ENCODE results near the gene MRPL24. TPM values are rescaled to one million over a fixed set of nuclear protein-coding genes. Genes with fewer than 3 reads are reported as not detected.

Gene MRPL24
- total and polyA plus RNA-seq, 2 of the 13 experiments (the other 11 are each of a cell fraction or from before 2014, with no cell fraction given) = 38.1 to 42.9 TPM

DNA sequence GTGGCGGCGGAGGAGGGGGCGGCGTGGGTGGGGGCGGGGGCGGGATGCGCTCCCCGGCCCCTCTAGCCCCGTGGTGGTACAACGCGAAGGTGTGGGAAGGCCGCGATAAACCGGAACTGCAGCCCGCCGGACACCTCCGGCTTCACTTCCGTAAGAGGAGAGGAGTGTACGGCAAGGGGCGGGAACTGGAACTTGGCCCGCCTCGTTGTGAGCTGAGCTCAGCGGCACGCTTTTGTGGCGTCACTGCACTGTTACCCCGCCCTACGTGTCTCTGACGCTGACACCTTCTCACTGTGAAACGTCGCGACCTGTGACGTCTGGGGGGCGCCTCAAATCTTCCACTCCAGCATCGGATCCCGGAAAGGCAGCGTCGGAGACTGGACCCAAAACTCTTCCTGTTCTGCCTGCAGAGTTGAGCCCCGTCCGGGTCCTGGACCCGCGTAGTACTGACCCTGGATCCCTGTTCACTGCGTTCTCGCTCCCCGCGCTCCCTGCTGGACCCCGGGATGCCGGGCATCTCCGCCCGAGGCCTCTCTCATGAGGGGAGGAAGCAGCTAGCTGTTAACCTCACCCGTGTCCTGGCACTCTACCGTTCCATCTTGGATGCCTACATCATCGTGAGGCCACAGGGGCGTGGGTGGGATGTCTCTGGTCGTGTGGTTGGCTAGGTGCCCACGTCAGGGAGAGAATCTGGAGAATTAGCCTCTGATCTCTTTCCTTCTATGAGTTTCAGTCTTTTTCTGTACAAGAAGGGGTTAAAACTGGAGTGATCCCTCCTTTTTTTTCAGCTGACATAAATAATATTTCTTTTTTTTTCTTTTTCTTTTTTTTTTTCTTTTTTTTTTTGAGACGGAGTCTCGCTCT lies 12.1 kb downstream of the MRPL24 start, which contains the start of gene ISG20L2 (continued):
- TF ChIP-seq PHF5A (CRISPR knock-in tag; IDR thresholded peaks at IDR 0.05; ENCODE audit: low read depth, unreplicated experiment) (no peak), ZNF883 (CRISPR knock-in tag; IDR thresholded peaks at IDR 0.05; ENCODE audit: not compliant biosample characterization) (no peak), TCF7L2 (IDR thresholded peaks at IDR 0.05; ENCODE audit: low read depth, low read length) (no peak), CREB3 (CRISPR knock-in tag; IDR thresholded peaks at IDR 0.05) (0 out of 2 replicates have a peak, but pooled peaks have one; percentile 16), MAZ (IDR thresholded peaks at IDR 0.05; ENCODE audit: borderline replicate concordance, low read depth, low read length) (no peak), MAZ (CRISPR knock-in tag; IDR thresholded peaks at IDR 0.05; ENCODE audit: low read depth) (peak; percentile 43; the same call in 1 of the 2 replicates), ATF7 (IDR thresholded peaks at IDR 0.05) (no peak), ATF7 (CRISPR knock-in tag; IDR thresholded peaks at IDR 0.05) (peak; percentile 18; the same call in 1 of the 2 replicates), ZNF441 (CRISPR knock-in tag; IDR thresholded peaks at IDR 0.05; ENCODE audit: borderline replicate concordance) (no peak), ZBTB21 (CRISPR knock-in tag; IDR thresholded peaks at IDR 0.05) (peak; percentile 100)
- TF ChIP-seq, protein P1, sequence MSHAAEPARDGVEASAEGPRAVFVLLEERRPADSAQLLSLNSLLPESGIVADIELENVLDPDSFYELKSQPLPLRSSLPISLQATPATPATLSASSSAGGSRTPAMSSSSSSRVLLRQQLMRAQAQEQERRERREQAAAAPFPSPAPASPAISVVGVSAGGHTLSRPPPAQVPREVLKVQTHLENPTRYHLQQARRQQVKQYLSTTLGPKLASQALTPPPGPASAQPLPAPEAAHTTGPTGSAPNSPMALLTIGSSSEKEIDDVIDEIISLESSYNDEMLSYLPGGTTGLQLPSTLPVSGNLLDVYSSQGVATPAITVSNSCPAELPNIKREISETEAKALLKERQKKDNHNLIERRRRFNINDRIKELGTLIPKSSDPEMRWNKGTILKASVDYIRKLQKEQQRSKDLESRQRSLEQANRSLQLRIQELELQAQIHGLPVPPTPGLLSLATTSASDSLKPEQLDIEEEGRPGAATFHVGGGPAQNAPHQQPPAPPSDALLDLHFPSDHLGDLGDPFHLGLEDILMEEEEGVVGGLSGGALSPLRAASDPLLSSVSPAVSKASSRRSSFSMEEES (CRISPR knock-in tag; IDR thresholded peaks at IDR 0.05) = no peak
- TF ChIP-seq, protein P2, sequence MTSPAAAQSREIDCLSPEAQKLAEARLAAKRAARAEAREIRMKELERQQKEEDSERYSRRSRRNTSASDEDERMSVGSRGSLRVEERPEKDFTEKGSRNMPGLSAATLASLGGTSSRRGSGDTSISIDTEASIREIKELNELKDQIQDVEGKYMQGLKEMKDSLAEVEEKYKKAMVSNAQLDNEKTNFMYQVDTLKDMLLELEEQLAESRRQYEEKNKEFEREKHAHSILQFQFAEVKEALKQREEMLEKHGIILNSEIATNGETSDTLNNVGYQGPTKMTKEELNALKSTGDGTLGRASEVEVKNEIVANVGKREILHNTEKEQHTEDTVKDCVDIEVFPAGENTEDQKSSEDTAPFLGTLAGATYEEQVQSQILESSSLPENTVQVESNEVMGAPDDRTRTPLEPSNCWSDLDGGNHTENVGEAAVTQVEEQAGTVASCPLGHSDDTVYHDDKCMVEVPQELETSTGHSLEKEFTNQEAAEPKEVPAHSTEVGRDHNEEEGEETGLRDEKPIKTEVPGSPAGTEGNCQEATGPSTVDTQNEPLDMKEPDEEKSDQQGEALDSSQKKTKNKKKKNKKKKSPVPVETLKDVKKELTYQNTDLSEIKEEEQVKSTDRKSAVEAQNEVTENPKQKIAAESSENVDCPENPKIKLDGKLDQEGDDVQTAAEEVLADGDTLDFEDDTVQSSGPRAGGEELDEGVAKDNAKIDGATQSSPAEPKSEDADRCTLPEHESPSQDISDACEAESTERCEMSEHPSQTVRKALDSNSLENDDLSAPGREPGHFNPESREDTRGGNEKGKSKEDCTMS (CRISPR knock-in tag; conservative IDR thresholded peaks at IDR 0.05) = no peak
- TF ChIP-seq, protein P3, sequence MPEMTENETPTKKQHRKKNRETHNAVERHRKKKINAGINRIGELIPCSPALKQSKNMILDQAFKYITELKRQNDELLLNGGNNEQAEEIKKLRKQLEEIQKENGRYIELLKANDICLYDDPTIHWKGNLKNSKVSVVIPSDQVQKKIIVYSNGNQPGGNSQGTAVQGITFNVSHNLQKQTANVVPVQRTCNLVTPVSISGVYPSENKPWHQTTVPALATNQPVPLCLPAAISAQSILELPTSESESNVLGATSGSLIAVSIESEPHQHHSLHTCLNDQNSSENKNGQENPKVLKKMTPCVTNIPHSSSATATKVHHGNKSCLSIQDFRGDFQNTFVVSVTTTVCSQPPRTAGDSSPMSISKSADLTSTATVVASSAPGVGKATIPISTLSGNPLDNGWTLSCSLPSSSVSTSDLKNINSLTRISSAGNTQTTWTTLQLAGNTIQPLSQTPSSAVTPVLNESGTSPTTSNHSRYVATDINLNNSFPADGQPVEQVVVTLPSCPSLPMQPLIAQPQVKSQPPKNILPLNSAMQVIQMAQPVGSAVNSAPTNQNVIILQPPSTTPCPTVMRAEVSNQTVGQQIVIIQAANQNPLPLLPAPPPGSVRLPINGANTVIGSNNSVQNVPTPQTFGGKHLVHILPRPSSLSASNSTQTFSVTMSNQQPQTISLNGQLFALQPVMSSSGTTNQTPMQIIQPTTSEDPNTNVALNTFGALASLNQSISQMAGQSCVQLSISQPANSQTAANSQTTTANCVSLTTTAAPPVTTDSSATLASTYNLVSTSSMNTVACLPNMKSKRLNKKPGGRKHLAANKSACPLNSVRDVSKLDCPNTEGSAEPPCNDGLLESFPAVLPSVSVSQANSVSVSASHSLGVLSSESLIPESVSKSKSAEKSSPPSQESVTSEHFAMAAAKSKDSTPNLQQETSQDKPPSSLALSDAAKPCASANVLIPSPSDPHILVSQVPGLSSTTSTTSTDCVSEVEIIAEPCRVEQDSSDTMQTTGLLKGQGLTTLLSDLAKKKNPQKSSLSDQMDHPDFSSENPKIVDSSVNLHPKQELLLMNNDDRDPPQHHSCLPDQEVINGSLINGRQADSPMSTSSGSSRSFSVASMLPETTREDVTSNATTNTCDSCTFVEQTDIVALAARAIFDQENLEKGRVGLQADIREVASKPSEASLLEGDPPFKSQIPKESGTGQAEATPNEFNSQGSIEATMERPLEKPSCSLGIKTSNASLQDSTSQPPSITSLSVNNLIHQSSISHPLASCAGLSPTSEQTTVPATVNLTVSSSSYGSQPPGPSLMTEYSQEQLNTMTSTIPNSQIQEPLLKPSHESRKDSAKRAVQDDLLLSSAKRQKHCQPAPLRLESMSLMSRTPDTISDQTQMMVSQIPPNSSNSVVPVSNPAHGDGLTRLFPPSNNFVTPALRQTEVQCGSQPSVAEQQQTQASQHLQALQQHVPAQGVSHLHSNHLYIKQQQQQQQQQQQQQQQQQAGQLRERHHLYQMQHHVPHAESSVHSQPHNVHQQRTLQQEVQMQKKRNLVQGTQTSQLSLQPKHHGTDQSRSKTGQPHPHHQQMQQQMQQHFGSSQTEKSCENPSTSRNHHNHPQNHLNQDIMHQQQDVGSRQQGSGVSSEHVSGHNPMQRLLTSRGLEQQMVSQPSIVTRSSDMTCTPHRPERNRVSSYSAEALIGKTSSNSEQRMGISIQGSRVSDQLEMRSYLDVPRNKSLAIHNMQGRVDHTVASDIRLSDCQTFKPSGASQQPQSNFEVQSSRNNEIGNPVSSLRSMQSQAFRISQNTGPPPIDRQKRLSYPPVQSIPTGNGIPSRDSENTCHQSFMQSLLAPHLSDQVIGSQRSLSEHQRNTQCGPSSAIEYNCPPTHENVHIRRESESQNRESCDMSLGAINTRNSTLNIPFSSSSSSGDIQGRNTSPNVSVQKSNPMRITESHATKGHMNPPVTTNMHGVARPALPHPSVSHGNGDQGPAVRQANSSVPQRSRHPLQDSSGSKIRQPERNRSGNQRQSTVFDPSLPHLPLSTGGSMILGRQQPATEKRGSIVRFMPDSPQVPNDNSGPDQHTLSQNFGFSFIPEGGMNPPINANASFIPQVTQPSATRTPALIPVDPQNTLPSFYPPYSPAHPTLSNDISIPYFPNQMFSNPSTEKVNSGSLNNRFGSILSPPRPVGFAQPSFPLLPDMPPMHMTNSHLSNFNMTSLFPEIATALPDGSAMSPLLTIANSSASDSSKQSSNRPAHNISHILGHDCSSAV (CRISPR knock-in tag; IDR thresholded peaks at IDR 0.05; ENCODE audit: borderline replicate concordance) = no peak

All from HepG2 (cell line).